ENCODE measurements around the gene MBOAT7.

DNA sequence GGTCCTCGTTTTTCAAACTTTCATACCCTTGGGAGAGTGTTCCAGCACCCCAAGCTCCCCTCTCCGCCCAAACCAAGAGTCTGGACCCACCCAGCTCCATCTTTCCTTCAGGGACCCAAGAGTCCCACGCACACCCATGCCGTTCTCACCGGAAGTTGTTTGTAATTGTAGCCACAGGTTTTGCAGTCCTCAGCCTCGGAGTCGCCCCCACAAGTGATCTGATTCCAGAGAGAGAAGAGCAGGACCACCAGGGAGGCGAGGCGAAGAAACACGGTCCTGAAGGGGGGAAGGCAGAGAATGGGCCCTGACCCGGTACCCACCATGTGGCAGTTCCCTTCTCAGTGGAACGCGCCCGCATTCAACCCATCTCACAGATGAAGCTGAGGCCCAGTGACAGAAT lies 26.5 kb downstream of the MBOAT7 start:
- TF ChIP-seq, protein P1, sequence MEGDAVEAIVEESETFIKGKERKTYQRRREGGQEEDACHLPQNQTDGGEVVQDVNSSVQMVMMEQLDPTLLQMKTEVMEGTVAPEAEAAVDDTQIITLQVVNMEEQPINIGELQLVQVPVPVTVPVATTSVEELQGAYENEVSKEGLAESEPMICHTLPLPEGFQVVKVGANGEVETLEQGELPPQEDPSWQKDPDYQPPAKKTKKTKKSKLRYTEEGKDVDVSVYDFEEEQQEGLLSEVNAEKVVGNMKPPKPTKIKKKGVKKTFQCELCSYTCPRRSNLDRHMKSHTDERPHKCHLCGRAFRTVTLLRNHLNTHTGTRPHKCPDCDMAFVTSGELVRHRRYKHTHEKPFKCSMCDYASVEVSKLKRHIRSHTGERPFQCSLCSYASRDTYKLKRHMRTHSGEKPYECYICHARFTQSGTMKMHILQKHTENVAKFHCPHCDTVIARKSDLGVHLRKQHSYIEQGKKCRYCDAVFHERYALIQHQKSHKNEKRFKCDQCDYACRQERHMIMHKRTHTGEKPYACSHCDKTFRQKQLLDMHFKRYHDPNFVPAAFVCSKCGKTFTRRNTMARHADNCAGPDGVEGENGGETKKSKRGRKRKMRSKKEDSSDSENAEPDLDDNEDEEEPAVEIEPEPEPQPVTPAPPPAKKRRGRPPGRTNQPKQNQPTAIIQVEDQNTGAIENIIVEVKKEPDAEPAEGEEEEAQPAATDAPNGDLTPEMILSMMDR (conservative IDR thresholded peaks at IDR 0.05) = no peak
- TF ChIP-seq ZFX (IDR thresholded peaks at IDR 0.05) = no peak
